Measurements from ENCODE around the gene CTPS1. TPM values are rescaled to one million over a fixed set of nuclear protein-coding genes. Genes with fewer than 3 reads are reported as not detected.

Gene CTPS1
- total RNA-seq, 1 experiment from 2014 or later = 63.1 TPM

GRCh38 chr1:41020109-41020576 is 40.6 kb downstream of the CTPS1 start:
- Histone ChIP-seq H3K4me3 (ENCODE audit: low read depth, low read length) (no peak overlapping the region), H3K4me1 (no peaks in the 10 kb centered on the region), H3K9me3 (no peaks in the 10 kb centered on the region), H3K27me3 (replicated peaks; ENCODE audit: control insufficient read depth, insufficient read depth, low read length) (no peaks in the 10 kb centered on the region), H3K36me3 (ENCODE audit: control insufficient read depth, insufficient read depth, low read length) (peaks cover under 1% of the 10 kb centered on the region; the same call in 1 of the 2 replicates)
- no peak overlapping the region for H3K27ac Mint-ChIP-seq (ENCODE audit: unreplicated experiment)
- TF ChIP-seq, protein P1, sequence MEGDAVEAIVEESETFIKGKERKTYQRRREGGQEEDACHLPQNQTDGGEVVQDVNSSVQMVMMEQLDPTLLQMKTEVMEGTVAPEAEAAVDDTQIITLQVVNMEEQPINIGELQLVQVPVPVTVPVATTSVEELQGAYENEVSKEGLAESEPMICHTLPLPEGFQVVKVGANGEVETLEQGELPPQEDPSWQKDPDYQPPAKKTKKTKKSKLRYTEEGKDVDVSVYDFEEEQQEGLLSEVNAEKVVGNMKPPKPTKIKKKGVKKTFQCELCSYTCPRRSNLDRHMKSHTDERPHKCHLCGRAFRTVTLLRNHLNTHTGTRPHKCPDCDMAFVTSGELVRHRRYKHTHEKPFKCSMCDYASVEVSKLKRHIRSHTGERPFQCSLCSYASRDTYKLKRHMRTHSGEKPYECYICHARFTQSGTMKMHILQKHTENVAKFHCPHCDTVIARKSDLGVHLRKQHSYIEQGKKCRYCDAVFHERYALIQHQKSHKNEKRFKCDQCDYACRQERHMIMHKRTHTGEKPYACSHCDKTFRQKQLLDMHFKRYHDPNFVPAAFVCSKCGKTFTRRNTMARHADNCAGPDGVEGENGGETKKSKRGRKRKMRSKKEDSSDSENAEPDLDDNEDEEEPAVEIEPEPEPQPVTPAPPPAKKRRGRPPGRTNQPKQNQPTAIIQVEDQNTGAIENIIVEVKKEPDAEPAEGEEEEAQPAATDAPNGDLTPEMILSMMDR (IDR thresholded peaks at IDR 0.05; ENCODE audit: insufficient read depth in 1 of 2, low read depth in 1 of 2, low read length in 1 of 2, severe bottlenecking in 1 of 2, unreplicated experiment in 1 of 2) = no peak
- no TSS peak for BruUV-seq (replicated peaks)
- no peak overlapping the region for H3K4me3 Mint-ChIP-seq (ENCODE audit: unreplicated experiment)
- H3K27me3 Mint-ChIP-seq (ENCODE audit: insufficient read depth, unreplicated experiment) = no peaks in the 10 kb centered on the region
- intact Hi-C loops (cut with micrococcal nuclease; ENCODE audit: unreplicated experiment) = no loop called here
- ChIA-PET POLR2A (interaction anchor here (0.5 kb wide), 1 partner anchor 131 kb away, joined by 3 read pairs; no protein-coding TSS in a partner anchor), CTCF (no interaction called here)
- H3K4me1 Mint-ChIP-seq (ENCODE audit: low read depth, unreplicated experiment) = peaks cover 7% of the 10 kb centered on the region
- H3K9me3 Mint-ChIP-seq (ENCODE audit: unreplicated experiment) = no peaks in the 10 kb centered on the region
- peaks cover 76% of the 10 kb centered on the region for H3K36me3 Mint-ChIP-seq (ENCODE audit: insufficient read depth, unreplicated experiment)
- no peak for DNase-seq

- H3K9me3 ChIP-seq = no peaks in the 10 kb centered on the region
- Mint-ChIP-seq H3K36me3 (ENCODE audit: insufficient read depth, unreplicated experiment) (peaks cover 82% of the 10 kb centered on the region), H3K4me1 (ENCODE audit: low read depth, unreplicated experiment) (peaks cover 7% of the 10 kb centered on the region), H3K4me3 (ENCODE audit: unreplicated experiment) (no peak overlapping the region), H3K9me3 (ENCODE audit: unreplicated experiment) (no peaks in the 10 kb centered on the region), H3K27ac (ENCODE audit: unreplicated experiment) (no peak overlapping the region), H3K27me3 (ENCODE audit: insufficient read depth, unreplicated experiment) (no peaks in the 10 kb centered on the region)
- H3K4me3 ChIP-seq (ENCODE audit: low read depth, low read length) = no peak overlapping the region
- no peak for DNase-seq
- H3K27me3 ChIP-seq (replicated peaks; ENCODE audit: control insufficient read depth, insufficient read depth, low read length) = no peaks in the 10 kb centered on the region
- H3K36me3 ChIP-seq (ENCODE audit: control insufficient read depth, insufficient read depth, low read length) = peaks cover 1% of the 10 kb centered on the region; the same call in 1 of the 2 replicates
- ChIA-PET CTCF (no interaction called here), POLR2A (no interaction called here)
- BruUV-seq (replicated peaks) = no TSS peak
- intact Hi-C loops (cut with micrococcal nuclease; ENCODE audit: unreplicated experiment) = no loop called here
- no peaks in the 10 kb centered on the region for H3K4me1 ChIP-seq
- TF ChIP-seq, protein P1 (IDR thresholded peaks at IDR 0.05; ENCODE audit: insufficient read depth in 1 of 2, low read depth in 1 of 2, low read length in 1 of 2, severe bottlenecking in 1 of 2, unreplicated experiment in 1 of 2) = no peak
Observed at GRCh38 chr1:41020654-41021053, 41.2 kb downstream of the CTPS1 start.

GRCh38 chr1:41021526-41022308 is 42.2 kb downstream of the CTPS1 start, which contains the start of gene SLFNL1:
Gene SLFNL1, minus strand, starts transcription at chr1:41021725. Its CDS starts 1,065 bp downstream, at chr1:41020660.
- H3K9me3 ChIP-seq = no peaks in the 10 kb centered on the region
- no peaks in the 10 kb centered on the region for H3K27me3 Mint-ChIP-seq (ENCODE audit: insufficient read depth, unreplicated experiment)
- TF ChIP-seq, protein P1 (IDR thresholded peaks at IDR 0.05; ENCODE audit: insufficient read depth in 1 of 2, low read depth in 1 of 2, low read length in 1 of 2, severe bottlenecking in 1 of 2, unreplicated experiment in 1 of 2) = no peak
- ChIA-PET POLR2A (no interaction called here), CTCF (interaction anchor here (0.6 kb wide), 1 partner anchor 84 kb away, joined by 3 read pairs; no protein-coding TSS in a partner anchor)
- no peaks in the 10 kb centered on the region for H3K27me3 ChIP-seq (replicated peaks; ENCODE audit: control insufficient read depth, insufficient read depth, low read length)
- intact Hi-C loops (cut with micrococcal nuclease; ENCODE audit: unreplicated experiment) = no loop called here
- H3K4me3 Mint-ChIP-seq (ENCODE audit: unreplicated experiment) = no peak within 1 kb of the TSS
- no peaks in the 10 kb centered on the region for H3K9me3 Mint-ChIP-seq (ENCODE audit: unreplicated experiment)
- no TSS peak for BruUV-seq (replicated peaks)
- H3K36me3 ChIP-seq (ENCODE audit: control insufficient read depth, insufficient read depth, low read length) = peaks cover 1% of the 10 kb centered on the region; the same call in 1 of the 2 replicates
- no peaks in the 10 kb centered on the region for H3K4me1 ChIP-seq
- peaks cover 83% of the 10 kb centered on the region for H3K36me3 Mint-ChIP-seq (ENCODE audit: insufficient read depth, unreplicated experiment)
- no peak within 1 kb of the TSS for H3K4me3 ChIP-seq (ENCODE audit: low read depth, low read length)
- no peak for DNase-seq
- peaks cover 7% of the 10 kb centered on the region for H3K4me1 Mint-ChIP-seq (ENCODE audit: low read depth, unreplicated experiment)
- peak within 1 kb of the TSS; percentile 3 for H3K27ac Mint-ChIP-seq (ENCODE audit: unreplicated experiment)

All from Caco-2 (cell line).